GM10847 (cell line): ENCODE measurements around the gene CISTR.

ENCODE experiments used
- POLR2A ChIP-seq: IDR thresholded peaks from 2 replicates; pipeline ENCODE4 v1.6.1; 2011; ENCODE audit not compliant: insufficient read length; ENCODE audit errors: extremely low read depth

CISTR gene

DNA sequence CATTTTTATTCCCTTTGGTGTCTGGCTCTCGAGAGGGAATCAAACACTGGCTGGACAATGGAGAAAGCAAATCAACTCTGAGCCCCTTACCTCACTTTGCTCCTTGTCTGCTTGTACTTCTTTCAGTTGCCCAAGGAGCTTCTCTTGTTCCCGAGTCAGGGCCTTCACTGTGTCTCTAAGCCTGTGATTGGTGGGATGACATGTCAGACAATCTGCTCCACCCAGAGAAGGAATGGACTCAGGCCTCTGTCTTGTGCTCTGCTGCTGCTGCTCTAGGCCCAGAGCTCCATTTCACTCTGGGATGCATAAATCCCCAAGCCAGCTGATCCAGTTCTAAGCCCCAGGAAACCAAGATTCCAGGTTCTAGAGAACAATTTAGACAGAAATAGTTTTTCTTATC lies 32.1 kb downstream of the CISTR start:
- TF ChIP-seq POLR2A = no peak

DNA sequence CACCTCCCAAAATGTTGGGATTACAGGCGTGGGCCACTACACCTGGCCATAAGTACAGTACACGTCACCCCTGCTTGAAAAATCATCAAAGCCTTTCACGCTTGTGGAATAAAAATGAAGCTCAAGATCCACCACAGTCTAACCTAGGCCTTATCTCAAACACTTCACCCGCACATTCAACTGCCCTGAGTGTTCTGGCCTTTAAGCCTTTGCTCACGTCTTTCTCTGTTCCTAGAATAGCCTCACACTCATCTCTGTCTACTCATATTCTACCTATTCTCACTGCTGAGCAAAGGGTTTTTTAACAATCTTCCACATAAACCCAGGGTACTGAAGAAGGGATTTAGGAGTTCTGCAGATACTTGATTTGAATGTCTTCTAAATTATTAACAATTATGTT lies 34.5 kb downstream of the CISTR start:
- TF ChIP-seq POLR2A = no peak

- no peak for TF ChIP-seq POLR2A
These were observed 37.8 kb downstream of the CISTR start for GRCh38 chr12:53714004-53714403.

DNA sequence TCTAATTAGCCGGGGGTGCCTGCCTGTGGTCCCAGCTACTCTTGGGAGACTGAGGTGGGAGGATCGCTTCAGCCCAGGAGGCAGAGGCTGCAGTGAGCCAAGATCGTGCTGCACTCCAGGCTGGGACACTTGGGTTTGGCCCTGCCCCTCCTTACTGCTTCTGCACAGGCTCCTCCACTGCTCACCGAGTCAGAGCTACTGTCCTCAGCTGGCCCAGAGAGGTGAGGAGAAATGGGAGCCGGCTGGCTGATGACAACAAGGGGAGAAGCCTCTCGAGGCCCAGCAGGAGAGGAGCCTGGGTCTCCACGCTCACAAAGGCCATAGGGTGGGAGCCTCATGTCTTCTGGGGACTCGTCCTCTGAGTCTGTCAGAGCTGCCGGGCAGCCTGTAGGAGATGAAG lies 38.3 kb downstream of the CISTR start:
- no peak for TF ChIP-seq POLR2A

GRCh38 chr12:53712059-53712643 lies 39.6 kb downstream of the CISTR start:
- TF ChIP-seq POLR2A = no peak

DNA sequence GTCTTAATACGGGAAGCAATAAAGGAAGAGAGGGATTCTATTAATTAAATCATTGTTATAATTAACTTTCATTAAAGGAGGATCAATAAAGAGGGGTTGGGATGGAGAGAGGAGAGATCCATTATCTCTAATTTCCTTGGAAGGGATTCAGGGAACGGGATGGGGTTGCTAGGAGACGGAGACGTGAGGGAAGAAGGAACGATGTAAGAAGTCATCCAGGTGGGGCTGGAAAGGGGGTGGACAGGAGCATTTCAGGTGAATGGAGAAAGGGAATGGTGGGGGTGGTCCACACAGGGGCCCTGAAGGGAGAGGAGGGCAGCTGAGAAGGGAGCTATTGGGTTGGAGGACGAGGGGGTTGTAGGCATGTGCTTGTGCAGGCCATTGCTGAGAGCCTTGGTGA lies 41.7 kb downstream of the CISTR start:
- TF ChIP-seq POLR2A = no peak

- no peak for TF ChIP-seq POLR2A
These were observed 42.1 kb downstream of the CISTR start for GRCh38 chr12:53709671-53710070.

GRCh38 chr12:53706080-53706479 lies 45.7 kb downstream of the CISTR start:
- TF ChIP-seq POLR2A = no peak

GRCh38 chr12:53703756-53704155 lies 48.0 kb downstream of the CISTR start:
- no peak for TF ChIP-seq POLR2A

DNA sequence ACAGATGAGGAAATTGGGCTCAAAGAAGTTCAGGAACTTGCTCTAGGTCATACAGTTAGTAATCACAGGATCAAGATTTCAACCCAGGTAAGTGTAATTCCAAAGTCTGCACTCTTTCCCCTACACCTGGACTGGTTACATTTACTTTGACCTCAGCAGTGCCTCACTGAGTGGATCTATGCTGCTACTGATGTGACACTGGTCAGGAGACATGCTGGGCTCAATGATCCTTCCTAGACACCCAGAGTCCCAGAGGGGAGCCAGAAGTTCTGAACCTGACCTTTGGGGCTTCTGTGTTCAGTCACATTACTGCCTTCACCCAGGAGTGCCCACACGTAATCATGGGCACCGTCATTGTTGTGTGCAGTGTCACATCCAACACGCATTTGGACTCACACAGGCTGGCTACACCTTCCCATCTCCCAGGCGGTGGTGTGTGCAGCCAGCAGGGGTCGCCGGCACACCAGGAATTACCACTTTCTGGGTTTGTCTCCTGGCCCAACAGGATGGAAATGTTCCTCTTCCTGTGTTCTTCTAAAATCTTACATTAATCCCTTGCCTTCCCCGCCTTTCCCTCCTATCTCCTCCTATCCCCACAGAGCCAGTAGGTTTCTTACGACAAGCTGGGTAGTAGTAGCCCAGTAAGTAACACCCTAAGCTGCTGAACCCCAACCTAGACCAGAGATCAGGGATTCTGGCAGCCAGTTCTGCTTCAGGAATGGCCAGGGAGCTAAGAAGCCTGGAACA lies 50.1 kb downstream of the CISTR start:
- no peak for TF ChIP-seq POLR2A

GRCh38 chr12:53700567-53700966 lies 51.2 kb downstream of the CISTR start:
- no peak for TF ChIP-seq POLR2A

DNA sequence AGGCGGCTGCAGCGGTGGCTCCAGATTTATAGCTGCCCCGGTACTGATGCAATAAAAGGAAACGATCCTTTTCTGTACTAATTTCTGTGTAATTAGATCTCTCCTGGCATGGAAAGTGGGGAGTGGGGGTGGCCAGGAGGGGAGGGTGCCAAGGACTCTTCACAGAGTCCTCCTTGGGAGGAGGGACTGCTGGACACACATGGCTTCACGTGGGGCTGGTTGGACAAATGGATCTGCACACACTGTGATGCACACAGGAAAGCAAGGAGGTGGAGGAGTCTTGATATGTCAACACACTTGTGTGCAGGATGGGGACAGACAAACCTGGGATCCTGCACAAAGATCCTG lies 52.1 kb downstream of the CISTR start:
- TF ChIP-seq POLR2A = no peak

GRCh38 chr12:53698948-53699677 lies 52.7 kb downstream of the CISTR start:
- TF ChIP-seq POLR2A = no peak

DNA sequence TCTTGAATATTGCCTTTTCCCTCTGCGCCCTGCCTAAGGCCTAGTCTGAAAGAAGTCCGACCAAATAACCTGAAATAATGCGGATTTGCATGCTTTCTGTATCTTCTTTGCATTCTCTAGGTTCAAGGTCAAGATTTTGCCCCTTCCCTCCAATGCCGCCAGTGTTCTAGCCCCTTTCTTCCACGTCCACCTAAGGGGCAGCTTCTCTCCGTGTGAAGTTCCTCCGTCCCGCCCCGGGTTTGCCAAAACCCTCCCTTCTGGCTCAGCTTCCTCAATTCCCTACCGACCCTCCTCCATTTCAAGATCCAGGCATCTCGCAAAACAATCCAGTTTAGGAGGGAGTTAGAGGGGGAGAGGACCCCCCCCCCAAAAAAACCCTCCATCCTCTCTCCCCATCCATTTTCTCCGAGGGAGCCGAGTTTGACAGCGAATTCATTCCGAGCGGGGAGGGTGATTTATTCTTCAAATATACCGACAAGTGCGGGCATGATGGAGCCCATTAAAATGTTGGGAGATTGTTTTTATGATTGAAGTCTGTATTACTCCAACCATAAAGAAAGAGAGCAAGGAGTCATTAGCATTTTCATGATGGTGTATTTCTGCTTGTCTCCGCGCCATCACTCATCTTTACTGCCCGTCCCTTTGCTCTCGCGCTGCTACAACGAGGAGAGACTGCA lies 55.0 kb downstream of the CISTR start:
- no peak for TF ChIP-seq POLR2A
